Prostate gland (tissue), 2 donors: ENCODE data around the gene SIM2. TPM values are rescaled to one million over a fixed set of nuclear protein-coding genes. Genes with fewer than 3 reads are reported as not detected.
A peak's percentile ranks its signal among the peaks of the same experiment; 100 is the strongest.

Experiments used
- DNase-seq: peaks from one replicate; pipeline ENCODE4 v3.0.0-alpha.2; 2019; ENCODE audit warnings: low spot score
- H3K27ac ChIP-seq, 2 donors: fragments of 200-600 bp; sonication (generic); 2 replicates each; pipeline ENCODE4 v1.5.1; 2017 to 2019
- H3K27me3 ChIP-seq: fragments of 200-600 bp; sonication (generic); replicated peaks from 2 replicates; pipeline ENCODE4 v1.5.1; 2019; ENCODE audit not compliant: insufficient read depth
- H3K36me3 ChIP-seq, 2 donors: fragments of 200-600 bp; sonication (generic); 1 replicate in 1 of 2; 2 replicates in 1 of 2; pipeline versions ENCODE4 v1.5.1 to v1.8.1; 2017 to 2019
- H3K4me1 ChIP-seq: fragments of 200-600 bp; sonication (generic); replicated peaks from 2 replicates; pipeline ENCODE4 v1.5.1; 2019
- H3K4me3 ChIP-seq, 2 donors: fragments of 200-600 bp; sonication (generic); 2 replicates each; pipeline ENCODE4 v1.5.1; 2017 to 2019
- H3K9me3 ChIP-seq: fragments of 200-600 bp; sonication (generic); 2 replicates; pipeline ENCODE4 v1.5.1; 2017
- CTCF ChIP-seq, 4 experiments: fragments of 200-600 bp in 2 of 4; fragments of 450-650 bp in 2 of 4; sonication (generic) in 2 of 4; IDR thresholded peaks; 1 replicate in 3 of 4; 2 replicates in 1 of 4; pipeline ENCODE4 v1.5.1; 2016 to 2019; ENCODE audit warnings: antibody characterized with exemption in 4 of 4, mild to moderate bottlenecking in 2 of 4, moderate library complexity in 2 of 4
- POLR2A ChIP-seq: fragments of 450-650 bp; IDR thresholded peaks from one replicate; pipeline ENCODE4 v1.6.1; 2016; ENCODE audit warnings: antibody characterized with exemption, mild to moderate bottlenecking
- POLR2AphosphoS5 ChIP-seq: sonication (generic); formaldehyde crosslinking; IDR thresholded peaks from one replicate; pipeline ENCODE4 v1.6.1; 2017; ENCODE audit warnings: antibody characterized with exemption
- WGBS: methylation state at CpG from one replicate; pipeline ENCODE4 v1.1.5; 2018; 5-methylcytosine and 5-hydroxymethylcytosine counted together
- intact Hi-C: fragments of 100-400 bp; cut with DNase I; formaldehyde crosslinking; loops from one replicate; pipeline ENCODE4 v1.14.2; 2022
- total RNA-seq, 2 donors: library from RNA; depleted of rRNA; stranded (reverse); fragments of >200 nt; gene quantifications; one replicate each; pipeline ENCODE4 v1.1.0, GENCODE V29; 2016

SIM2 gene
- total RNA-seq, 2 donors from 2014 or later = 1.0 to 16.3 TPM

DNA sequence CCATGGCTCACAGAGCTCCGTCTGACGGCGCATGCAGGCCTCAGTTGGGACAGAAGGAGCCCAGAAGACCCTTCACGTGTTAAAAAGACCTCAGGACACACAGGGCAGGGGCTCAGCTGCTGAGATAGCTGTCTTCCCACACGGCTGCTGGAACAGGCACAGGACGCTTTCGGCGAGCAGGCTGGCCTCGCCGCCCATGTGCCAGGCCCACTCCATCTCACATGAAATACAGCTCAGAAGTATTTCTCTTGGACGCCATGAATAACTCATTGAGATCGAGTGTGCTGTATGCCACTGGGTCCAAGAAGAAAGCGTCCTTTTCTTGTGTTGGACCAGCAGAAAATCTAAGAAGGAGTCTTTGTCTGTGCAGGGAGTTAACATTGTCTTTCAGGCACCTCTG lies 69.6 kb downstream of the SIM2 start:
- TF ChIP-seq POLR2AphosphoS5 (no peak), POLR2A (no peak), CTCF (IDR thresholded peaks at IDR 0.05) (no peak)
- Histone ChIP-seq H3K27me3 (no peaks in the 10 kb centered on the region), H3K36me3 (no peaks in the 10 kb centered on the region), H3K9me3 (no peaks in the 10 kb centered on the region), H3K4me3 (no peak overlapping the region), H3K27ac (peak overlapping the region; percentile 59 to 74), H3K4me1 (peaks cover 9% of the 10 kb centered on the region)
- WGBS = 80% methylated on average over 13 of the region's 13 CpGs
- no peak for DNase-seq
- intact Hi-C loops = no loop called here

- Histone ChIP-seq H3K27me3 (no peaks in the 10 kb centered on the region), H3K36me3 (no peaks in the 10 kb centered on the region), H3K9me3 (no peaks in the 10 kb centered on the region), H3K4me3 (no peak overlapping the region), H3K4me1 (peaks cover 11% of the 10 kb centered on the region), H3K27ac (peak overlapping the region; percentile 59 to 74)
- intact Hi-C loops = no loop called here
- DNase-seq = peak; percentile 60
- TF ChIP-seq CTCF (IDR thresholded peaks at IDR 0.05) (no peak), POLR2A (no peak), POLR2AphosphoS5 (peak; percentile 65)
- 28% methylated on average over 8 of the region's 8 CpGs for WGBS
Measured at GRCh38 chr21:36769051-36769839, 70.3 kb downstream of the SIM2 start.

GRCh38 chr21:36773117-36773516 lies 74.2 kb downstream of the SIM2 start:
- peak overlapping the region; percentile 21 to 48 for H3K27ac ChIP-seq
- H3K9me3 ChIP-seq = no peaks in the 10 kb centered on the region
- H3K4me3 ChIP-seq = no peak overlapping the region
- peak; percentile 87 for DNase-seq
- H3K36me3 ChIP-seq = no peaks in the 10 kb centered on the region
- no peak for TF ChIP-seq CTCF (IDR thresholded peaks at IDR 0.05)
- TF ChIP-seq POLR2AphosphoS5 = peak; percentile 76
- WGBS = 5% methylated on average over 5 of the region's 5 CpGs
- peaks cover 11% of the 10 kb centered on the region for H3K4me1 ChIP-seq
- no peaks in the 10 kb centered on the region for H3K27me3 ChIP-seq
- intact Hi-C loops = no loop called here

DNA sequence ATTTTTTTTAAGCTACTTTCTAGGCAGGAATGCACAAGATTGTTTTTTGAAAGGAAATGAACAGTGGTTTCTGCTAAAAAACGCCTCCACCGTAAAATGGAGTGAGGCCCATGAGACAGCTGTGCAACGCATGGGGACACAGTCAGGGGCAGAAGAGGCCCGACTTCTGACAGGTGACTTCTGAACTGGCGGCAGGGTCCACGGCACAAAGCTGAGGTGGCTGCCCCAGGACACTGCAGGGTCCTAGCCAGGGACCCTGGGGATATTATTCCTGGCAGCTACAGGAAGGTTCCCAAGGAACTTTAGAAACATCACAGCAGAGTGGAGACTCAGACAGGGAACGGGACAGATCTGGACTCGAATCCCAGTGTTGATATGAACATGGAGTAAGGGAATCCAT lies 75.1 kb downstream of the SIM2 start:
- Histone ChIP-seq H3K36me3 (no peaks in the 10 kb centered on the region), H3K4me3 (no peak overlapping the region), H3K27ac (peak overlapping the region in 1 of 2 donors; percentile 48), H3K9me3 (no peaks in the 10 kb centered on the region), H3K27me3 (no peaks in the 10 kb centered on the region), H3K4me1 (peaks cover 6% of the 10 kb centered on the region)
- no peak for DNase-seq
- TF ChIP-seq POLR2AphosphoS5 (no peak), POLR2A (no peak), CTCF (IDR thresholded peaks at IDR 0.05) (no peak)
- intact Hi-C loops = no loop called here
- WGBS = 74% methylated on average over 8 of the region's 8 CpGs
